Measurements from ENCODE around the gene ARHGEF17. TPM values are rescaled to one million over a fixed set of nuclear protein-coding genes. Genes with fewer than 3 reads are reported as not detected.
"Not testable (repeated sequence)": the region's sequence is repeated elsewhere in the genome, so short reads cannot be mapped to it uniquely, and the experiment has no call there.

ARHGEF17 gene
- total RNA-seq, 3 donors from 2014 or later = 7.6 to 75.8 (median 13.6) TPM

GRCh38 chr11:73267906-73268540 lies 40.1 kb upstream of the ARHGEF17 start:
- Histone ChIP-seq H3K36me3 (ENCODE audit: low read depth) (no peaks in the 10 kb centered on the region), H3K4me1 (ENCODE audit: low read depth) (peaks cover 12% of the 10 kb centered on the region), H3K9me3 (no peaks in the 10 kb centered on the region), H3K4me3 (no peak overlapping the region)
- intact Hi-C loops (cut with DNase I, micrococcal nuclease) = no loop called here
- peak in 1 of 3 donors; percentile 37 for DNase-seq
- ATAC-seq = no peak
- TF ChIP-seq, protein P1, sequence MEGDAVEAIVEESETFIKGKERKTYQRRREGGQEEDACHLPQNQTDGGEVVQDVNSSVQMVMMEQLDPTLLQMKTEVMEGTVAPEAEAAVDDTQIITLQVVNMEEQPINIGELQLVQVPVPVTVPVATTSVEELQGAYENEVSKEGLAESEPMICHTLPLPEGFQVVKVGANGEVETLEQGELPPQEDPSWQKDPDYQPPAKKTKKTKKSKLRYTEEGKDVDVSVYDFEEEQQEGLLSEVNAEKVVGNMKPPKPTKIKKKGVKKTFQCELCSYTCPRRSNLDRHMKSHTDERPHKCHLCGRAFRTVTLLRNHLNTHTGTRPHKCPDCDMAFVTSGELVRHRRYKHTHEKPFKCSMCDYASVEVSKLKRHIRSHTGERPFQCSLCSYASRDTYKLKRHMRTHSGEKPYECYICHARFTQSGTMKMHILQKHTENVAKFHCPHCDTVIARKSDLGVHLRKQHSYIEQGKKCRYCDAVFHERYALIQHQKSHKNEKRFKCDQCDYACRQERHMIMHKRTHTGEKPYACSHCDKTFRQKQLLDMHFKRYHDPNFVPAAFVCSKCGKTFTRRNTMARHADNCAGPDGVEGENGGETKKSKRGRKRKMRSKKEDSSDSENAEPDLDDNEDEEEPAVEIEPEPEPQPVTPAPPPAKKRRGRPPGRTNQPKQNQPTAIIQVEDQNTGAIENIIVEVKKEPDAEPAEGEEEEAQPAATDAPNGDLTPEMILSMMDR (IDR thresholded peaks at IDR 0.05) = no peak

DNA sequence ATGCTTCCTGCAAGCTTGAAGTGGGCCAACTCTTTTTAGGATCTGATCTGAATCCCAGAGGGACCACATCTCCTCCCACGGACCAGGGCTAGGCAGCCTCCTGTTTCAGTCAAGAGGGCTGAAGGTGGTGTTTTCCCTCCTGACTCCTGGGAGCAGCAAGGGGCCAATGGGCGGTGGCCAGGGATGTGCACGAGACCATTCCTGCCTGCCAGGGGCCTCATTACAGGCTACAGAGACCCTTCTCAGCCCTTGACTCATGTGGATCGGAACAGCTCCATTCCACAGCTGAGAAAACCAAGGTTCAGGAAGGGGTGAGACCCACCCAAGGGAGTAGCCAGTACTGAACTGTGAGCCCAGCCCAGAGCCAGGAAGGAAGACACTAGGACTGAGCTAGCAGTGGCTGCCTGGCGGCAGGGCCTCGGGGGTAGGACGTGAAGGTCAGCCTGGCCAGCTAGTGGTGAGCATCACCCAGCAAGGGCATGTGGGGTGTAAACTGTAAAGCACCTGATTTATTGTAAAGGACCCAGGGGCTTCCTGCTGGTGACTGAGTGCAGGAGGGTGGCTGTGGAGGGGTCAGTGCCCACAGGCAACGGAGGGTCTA lies 39.3 kb upstream of the ARHGEF17 start:
- H3K9me3 ChIP-seq = no peaks in the 10 kb centered on the region
- TF ChIP-seq, protein P1 (IDR thresholded peaks at IDR 0.05) = no peak
- H3K4me1 ChIP-seq (ENCODE audit: low read depth) = peaks cover 12% of the 10 kb centered on the region
- no peaks in the 10 kb centered on the region for H3K36me3 ChIP-seq (ENCODE audit: low read depth)
- ATAC-seq = no peak
- no peak overlapping the region for H3K4me3 ChIP-seq
- intact Hi-C loops (cut with DNase I, micrococcal nuclease) = no loop called here
- DNase-seq = peak in 1 of 3 donors; percentile 32

DNA sequence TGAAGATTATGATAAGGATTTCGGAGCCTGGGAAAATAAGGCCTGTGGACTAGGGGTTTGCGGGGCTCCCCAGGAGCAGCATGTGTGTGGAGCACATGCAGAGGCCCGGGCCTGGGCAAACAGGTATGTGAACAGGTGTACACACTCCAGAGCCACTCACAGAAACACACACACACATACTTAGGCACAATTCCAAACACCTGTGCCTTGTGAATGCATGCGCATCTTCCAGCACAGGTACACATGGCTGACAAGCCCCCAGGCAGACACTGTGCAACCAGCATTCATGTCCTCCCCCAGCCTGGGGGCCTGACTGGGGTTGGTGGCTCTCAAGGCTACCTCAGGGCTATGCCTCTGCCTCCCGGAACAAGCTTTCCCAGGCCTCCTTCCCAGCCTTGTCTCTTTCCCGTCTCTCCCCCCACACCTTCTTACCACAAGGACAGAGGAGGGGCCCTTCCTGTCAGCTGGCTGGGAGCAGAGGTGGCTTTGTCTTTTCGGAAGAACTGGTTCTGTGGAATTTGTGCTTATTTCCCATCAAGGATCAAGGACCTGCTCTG lies 38.5 kb upstream of the ARHGEF17 start:
- intact Hi-C loops (cut with DNase I, micrococcal nuclease) = no loop called here
- no peaks in the 10 kb centered on the region for H3K9me3 ChIP-seq
- no peaks in the 10 kb centered on the region for H3K36me3 ChIP-seq (ENCODE audit: low read depth)
- TF ChIP-seq, protein P1 (IDR thresholded peaks at IDR 0.05) = no peak
- H3K4me1 ChIP-seq (ENCODE audit: low read depth) = peaks cover 12% of the 10 kb centered on the region
- DNase-seq = peak in 1 of 3 donors; percentile 31
- no peak for ATAC-seq
- H3K4me3 ChIP-seq = no peak overlapping the region

- Histone ChIP-seq H3K36me3 (ENCODE audit: low read depth) (no peaks in the 10 kb centered on the region), H3K4me3 (no peak overlapping the region), H3K9me3 (no peaks in the 10 kb centered on the region), H3K4me1 (ENCODE audit: low read depth) (peaks cover 12% of the 10 kb centered on the region)
- DNase-seq (peak in 1 of 3 donors; percentile 24), ATAC-seq (no peak)
- TF ChIP-seq, protein P1 (IDR thresholded peaks at IDR 0.05) = no peak
- intact Hi-C loops (cut with DNase I, micrococcal nuclease) = no loop called here
These were observed 37.8 kb upstream of the ARHGEF17 start for GRCh38 chr11:73270016-73270854.

DNA sequence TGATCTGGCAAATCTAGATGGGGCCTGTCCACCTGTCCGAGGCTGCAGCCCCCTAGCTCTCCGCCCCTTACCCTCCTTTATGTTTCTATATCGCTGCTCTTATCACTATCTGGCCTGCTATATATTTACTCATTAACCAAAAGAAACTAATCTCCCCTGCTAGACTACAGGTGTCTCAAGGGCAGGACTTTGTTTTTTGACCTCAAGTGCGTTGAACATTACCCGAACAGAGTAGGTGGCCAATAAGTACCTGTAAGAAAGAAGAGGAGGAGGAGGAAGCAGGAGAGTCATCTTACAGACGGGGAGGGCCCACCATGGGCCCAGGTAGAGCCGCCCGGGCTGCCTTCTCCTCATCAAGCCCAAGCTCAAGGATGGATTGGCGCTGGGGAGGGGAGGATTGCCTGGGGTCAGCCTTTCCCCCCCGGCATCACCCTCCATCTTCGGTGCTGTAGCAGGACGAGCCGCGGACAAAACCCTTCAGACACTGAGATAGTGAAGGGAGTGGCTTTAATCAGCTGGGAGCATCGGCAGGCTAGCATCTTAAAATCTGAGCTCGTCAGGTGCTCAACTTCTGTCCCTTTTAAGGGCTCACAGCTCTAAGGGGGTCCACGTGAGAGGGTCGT lies 37.1 kb upstream of the ARHGEF17 start:
- ATAC-seq (no peak), DNase-seq (no peak)
- H3K36me3 ChIP-seq (ENCODE audit: low read depth) = no peaks in the 10 kb centered on the region
- no peaks in the 10 kb centered on the region for H3K9me3 ChIP-seq
- no peak overlapping the region for H3K4me3 ChIP-seq
- intact Hi-C loops (cut with DNase I, micrococcal nuclease) = no loop called here
- TF ChIP-seq, protein P1 (IDR thresholded peaks at IDR 0.05) = no peak
- peaks cover 12% of the 10 kb centered on the region for H3K4me1 ChIP-seq (ENCODE audit: low read depth)

DNA sequence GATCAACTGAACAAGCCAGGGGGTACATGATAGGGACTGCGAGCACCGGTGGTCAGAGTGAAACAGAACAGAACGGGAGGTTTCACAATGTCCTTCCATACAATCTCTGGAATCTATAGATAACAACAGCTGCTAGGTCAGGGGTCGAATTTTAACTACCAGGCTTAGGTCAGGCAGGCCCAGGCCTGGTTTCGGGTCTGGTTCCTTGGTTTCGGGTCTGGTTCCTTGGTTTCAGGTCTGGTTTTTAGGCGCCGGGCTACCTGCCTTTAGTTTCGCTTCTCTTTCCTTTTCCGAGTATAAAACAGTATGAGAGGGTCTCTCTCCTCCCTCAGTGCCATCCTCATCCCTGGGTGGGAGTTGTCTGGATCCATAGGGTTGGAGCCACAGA lies 36.6 kb upstream of the ARHGEF17 start:
- H3K9me3 ChIP-seq; H3K4me3 ChIP-seq; DNase-seq; H3K36me3 ChIP-seq (ENCODE audit: low read depth); ATAC-seq; intact Hi-C loops (cut with DNase I, micrococcal nuclease): not testable (repeated sequence)
- H3K4me1 ChIP-seq (ENCODE audit: low read depth) = peaks cover 12% of the 10 kb centered on the region
